Iris pigment epithelial cell (primary cell): Measurements from ENCODE around the gene RGCC.
"Not testable (repeated sequence)": the region's sequence is repeated elsewhere in the genome, so short reads cannot be mapped to it uniquely, and the experiment has no call there.

ENCODE experiments used
- DNase-seq: peaks from one replicate; pipeline ENCODE4 v3.0.0-alpha.2; 2011; ENCODE audit warnings: low read depth

RGCC gene

DNA sequence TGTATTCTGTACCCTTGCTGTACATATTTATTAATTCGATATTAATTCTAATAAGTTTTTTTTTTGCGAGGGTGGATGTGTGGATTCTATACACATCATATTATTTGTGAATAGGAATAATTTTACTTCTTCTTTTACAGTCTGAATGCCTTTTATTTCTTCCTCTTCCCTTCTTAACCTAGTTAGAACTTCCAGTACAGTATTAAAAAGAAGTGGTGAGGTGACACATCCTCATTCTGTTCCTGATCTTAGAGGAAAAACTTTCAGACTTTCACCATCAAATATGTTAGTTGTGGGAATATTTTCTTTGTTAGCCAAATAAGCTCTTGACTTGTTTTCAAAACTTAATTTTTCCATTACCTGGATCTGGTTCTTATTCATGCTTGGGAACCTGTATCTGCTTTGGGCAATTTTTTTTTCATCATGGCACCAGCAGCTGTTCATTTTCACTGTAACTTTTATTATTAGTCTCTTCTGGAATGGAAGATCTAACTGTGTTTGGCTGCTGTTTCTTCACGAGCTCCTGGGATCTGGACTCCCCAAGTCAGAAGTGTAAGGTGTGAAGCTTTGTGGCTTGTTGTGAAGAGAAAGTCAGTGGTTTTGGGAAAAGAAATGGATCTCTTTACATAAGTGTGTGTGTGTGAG, 33.1 kb downstream of the RGCC start:
- DNase-seq: no peak

DNA sequence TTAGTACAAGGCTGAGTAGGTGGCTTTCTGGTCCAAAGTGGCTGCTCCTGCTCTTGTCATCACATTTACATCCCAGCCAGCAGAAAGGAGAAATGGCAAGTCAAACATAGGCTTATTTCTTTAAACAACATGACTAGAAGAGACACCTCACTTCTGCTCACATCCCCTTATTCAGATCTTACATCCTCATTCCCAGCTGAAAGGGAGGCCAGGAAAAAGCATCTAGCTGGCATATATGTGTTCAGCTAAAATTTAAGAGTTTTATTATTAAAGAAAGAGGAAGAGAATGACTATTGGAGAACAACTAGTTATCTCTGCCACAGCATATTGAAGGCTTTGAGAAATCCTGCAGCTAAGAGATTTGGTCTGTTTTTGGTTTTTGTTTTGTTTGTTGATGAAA, 34.1 kb downstream of the RGCC start:
- no peak for DNase-seq

DNA sequence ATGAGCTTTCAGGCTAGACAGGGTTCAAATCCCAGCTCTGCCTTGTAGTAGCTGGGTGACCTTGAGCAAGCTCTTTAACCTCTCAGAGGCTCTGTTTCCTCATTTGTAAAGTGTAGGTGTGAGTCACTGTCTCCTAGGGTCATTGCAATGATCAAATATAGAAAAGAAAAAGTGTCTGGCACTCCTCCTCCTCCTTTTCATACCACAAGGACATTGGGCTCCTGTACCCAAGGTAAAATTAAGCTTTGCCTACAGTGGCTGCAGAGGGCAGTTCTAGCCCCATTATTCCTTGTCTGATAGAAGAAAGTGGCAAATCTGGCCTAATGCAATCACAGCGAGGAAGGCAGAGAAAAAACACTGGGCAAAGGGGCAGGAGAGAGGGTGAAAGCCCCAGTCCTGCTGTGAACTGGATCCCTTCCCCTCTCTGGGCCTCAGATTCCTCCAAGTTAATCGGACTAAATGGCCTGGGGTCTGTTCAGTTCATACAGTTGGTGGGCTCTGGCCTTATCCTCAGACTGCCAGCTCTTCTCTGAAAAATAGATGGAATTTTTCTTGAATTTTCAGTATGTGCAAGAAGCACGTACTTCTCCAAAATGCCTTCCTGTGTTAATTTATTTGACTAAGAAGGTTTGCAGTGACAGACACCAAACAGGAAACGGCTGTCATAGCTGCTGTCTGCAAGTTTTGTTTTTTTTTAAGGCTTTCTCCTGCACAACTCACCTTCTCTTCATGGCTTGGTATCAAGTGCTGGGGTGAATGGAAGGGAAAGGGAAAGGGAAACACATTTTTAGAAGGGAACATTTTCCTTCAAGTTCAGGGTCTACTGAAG, 35.3 kb downstream of the RGCC start:
- no peak for DNase-seq

DNA sequence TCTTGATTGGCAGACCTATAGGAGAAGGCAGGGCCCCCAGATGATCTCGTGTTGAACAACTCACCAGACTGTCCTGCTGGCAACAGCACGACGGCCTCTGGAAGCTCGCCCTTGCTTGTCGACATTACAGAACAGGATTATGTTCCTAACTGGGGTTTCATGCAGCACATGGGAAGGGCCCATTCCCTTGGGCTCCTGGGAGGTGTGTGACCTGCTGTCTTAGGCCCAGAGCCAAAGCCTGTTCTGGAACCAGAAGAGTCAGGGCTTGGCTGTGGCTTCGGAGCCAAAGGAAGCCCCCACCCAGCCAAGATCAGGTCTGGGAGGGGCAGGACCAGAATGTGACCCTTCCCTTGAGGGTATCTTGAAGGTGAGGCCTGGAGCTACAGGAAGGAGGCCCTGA, 36.9 kb downstream of the RGCC start:
- no peak for DNase-seq

DNA sequence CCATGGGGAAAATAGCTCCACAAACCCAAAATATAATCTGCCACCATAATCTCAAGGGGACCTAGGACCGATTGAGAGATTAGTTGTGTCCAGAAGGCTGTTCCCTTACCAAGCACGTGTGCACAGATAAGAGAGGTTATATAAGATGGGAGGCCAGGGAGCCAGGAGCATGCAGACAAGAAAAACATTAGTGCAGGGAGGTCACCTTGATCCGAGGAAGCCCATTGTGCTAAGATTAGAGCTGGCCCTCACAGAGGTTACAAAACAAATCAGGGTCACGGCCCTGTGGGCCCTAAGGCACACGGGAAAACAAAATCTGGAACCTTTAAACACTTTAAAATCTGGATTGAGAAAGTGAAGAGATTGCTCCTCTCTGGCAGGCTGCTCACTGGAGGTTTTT, 37.7 kb downstream of the RGCC start:
- no peak for DNase-seq

DNA sequence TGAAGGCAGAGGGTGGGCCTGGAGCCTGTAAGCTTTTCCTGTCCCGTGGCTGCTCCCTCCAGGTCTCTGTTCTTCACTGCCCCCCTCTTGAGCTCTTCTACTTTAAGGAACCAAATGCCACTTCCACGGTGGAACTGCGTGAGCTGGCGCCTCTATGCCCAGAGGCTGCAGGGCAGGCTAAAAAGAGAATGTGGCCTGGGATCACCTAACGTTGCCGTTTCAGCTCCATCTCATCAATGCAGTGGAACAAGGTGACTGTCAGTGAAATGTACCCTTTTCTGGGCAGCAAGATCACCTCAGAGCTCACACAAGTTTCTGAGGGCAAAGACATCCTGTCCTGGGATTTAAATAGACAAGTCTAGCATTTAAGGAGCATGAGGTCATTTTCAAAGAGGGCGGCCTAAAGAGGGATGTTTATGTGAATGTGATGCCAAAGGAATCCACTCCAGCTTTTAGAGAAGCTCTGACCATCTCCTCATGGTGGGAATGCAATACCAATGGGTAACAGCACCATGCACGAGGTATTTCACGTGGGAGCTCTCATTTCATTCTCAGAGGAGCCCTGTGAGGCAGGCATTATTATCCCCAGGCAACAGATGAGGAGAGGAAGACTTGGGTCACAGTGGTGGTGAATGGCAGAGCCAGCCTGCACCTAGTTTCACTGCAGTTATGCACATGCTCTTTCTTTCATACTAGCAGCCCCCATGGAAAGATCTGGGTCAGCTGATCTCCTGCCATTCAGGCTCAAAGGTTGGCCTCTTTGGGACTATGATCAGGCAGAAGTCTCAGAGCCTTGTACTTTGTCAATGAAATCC, 39.3 kb downstream of the RGCC start:
- peak; percentile 87 for DNase-seq

DNA sequence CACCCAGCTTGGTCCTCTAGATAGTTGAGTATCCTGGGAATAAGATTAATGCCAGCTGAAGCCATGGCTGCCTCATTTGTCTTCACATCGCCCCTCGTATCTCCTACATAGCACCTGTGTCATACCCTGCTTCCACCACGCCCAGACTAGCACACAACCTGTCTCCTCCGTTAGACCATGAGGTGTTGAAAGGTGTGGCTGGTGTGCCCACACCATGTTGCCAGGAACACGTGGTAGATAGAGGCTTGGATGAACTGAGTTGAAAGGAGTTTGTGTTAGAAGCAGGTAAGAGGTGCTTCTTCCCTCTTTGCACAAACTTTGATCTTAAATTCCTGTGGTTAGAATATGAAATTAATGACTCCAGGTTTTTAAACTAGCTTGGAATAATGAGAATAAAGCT, 40.1 kb downstream of the RGCC start:
- no peak for DNase-seq

DNA sequence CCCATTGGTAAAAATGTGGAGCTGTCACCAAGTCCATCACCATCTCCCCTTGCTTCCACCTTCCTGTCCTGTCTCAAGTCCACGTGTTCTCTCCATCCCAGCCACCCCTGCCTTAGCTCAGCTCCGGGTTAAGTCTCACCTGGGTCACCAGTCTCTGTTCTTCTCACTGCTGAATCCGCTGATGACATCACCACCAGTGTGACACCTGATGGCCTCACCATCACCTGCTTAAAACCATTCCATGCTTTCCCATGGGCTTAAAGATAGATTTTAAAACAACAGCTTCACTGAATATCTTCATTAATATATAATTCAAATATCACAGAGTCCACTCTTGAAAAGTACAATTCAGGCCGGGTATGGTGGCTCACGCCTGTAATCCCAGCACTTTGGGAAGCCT, 42.1 kb downstream of the RGCC start:
- DNase-seq: no peak

DNA sequence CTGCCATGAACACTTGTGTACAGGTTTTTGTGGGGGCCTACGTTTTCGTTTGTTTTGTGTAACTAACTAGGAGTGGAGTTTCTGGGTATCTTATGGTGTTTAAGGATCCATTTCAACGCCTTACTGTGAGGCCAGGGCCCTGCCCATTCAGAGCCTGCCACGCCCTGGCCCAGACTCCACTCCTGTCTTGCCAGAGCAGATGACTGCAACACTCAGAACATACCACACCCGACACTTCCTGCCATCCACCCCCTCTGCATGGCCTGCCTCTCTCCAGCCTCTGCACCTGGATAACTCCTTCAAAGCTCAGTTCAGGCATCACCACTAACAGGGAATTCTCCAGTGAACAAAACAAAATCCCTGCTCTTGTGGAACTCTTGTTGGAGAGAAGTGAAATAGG, 43.2 kb downstream of the RGCC start:
- peak; percentile 15 for DNase-seq

DNA sequence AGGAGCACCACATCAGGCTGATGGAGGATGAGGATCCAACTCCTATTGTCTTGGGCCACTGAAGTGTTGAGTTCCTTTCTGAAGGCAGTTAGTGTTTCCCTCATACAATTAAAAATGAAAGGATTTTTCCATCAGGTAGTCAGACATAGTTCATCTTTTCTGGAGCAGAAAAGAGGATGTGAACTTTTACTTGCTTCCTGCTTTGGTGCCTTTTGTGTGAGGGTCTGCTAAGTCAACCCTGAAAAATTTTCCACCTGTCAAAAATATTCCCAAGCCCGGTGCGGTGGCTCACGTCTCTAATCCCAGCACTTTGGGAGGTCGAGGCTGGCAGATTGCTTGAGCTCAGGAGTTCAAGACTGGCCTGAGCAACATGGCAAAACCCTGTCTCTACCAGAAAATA, 43.9 kb downstream of the RGCC start:
- no peak for DNase-seq

DNA sequence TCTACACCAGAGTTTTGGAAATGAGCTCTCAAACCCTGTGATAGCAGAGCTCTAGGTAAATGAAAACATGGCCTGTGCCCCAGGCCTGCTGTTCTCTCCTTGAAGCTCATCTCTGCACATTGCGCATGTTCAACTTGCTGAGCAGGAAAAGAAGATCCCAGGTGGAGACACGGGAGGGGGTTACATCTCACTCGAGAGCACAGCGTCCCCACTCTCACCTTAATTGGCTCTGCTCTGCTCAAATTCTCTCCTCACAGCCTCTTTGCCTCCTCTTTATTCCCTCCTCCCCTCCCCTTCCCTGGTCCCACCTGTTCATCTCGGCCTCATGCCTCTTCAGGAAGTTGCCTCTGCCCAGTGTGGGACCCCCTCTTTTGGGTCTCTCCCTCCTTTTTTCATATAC, 44.7 kb downstream of the RGCC start:
- DNase-seq: no peak

DNA sequence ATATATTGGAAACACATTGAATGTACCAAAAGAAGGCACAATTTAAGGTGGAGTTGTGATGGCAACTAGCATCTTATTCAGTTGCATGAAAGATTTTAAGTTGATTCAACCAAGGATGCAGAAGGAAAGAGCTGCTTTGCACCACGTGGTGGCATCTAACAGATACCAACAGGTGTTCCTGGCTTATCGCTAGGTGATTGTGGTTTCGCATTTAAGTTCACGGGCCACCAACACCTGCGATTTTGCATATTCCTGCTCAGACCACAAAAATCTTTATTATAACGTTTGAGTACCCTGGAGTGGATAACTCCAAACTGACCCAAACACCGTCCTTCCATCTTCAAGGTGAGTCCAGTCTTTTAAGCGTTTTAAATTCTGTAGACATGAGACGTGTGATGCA, 45.3 kb downstream of the RGCC start:
- DNase-seq: no peak

DNA sequence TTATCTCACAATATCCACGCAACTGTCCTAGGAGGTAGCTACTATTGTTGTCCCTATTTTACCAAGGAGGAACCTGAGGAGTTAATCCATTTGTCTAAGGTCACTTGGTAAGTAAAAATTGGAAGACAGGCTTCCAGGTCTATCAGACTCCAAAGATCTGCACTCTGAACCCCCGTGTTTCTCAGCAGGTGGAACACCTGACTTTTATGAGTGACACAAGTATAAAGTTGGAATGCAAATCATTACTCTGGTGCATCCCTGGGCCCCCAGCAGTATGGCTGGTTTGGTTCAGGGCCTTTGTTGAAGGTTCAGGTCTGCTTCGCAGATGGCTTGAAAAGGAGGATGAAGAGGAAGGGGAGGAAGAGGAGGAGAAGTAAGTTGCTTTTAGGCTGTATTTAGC, 46.0 kb downstream of the RGCC start:
- no peak for DNase-seq

DNA sequence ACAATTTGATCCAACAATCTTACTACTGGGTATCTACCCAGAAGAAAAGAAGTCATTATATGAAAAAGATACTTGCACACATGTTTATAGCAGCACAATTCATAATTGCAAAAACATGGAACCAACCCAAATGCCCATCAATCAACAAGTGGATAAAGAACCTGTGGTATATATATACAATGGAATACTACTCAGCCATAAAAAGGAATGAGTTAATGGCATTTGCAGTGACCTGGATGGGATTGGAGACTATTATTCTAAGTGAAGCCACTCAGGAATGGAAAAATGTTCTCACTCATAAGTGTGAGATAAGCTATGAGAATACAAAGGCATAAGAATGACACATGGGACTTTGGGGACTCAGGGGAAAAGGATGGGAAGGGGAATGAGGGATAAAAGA, 47.3 kb downstream of the RGCC start:
- not testable (repeated sequence) for DNase-seq

DNA sequence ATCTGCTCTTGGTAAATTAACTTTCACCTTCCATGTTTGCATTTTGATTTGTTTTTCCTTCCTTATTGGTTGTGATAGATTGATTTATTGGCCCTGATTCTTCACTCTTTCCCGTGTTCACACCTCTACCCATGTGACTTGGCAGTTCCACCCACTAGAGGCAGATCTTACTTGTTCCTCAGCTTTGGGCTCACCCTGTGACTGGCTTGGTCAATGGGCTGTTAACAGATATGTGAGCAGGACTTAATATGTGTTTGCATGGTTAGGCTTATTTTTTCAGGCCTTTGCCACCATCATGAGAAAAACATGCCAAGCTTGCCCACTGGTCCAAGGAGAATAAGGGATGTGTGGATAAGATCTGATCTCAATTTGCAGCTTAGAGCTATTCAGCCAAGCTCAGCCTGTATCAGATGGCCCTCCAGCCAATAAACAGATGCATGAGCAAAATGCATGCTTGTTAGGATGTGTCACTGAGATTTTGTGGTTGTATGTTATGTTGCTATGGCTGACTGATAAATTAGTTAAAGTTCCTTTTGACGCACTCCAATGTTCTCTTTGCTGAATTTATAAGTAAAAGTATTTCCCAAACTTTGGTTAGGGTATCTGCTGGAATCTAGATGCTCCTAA, 48.0 kb downstream of the RGCC start:
- peak; percentile 95 for DNase-seq

DNA sequence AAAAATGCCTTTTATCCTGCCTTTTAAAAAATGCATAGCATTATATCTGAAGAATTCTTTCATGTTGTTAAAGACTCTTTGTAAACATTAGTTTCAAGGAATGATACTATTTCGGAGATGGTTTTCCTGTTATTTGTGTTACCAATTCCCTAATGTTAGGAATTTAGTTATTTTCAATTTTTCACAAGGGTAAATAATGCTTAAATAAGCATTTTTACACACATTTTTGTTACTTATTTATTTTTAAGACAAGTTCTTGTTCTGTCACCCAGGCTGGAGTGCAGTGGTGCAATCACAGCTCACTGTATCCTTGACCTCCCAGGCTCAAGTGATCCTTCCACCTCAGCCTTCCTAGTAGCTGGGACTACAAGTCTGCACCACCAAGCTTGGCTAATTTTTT, 49.0 kb downstream of the RGCC start:
- no peak for DNase-seq

DNA sequence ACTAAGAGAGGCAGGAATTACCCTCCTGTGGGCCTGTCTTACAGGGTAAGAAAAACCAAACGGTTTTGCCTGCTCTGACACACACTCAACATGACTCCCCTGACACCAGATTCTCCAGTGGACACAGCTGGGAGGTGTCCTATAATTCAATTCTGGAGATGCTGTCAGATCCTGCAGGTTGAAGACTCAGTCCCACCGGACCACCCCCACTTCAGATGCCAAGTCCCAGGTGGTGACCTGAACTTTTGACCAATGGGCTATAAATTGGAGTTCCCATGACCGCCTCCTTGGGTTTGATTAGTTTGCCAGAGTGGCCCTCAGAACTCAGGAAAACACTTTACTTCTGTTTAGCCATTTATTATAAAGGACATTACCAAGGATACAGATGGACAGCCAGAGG, 52.6 kb downstream of the RGCC start:
- no peak for DNase-seq

DNA sequence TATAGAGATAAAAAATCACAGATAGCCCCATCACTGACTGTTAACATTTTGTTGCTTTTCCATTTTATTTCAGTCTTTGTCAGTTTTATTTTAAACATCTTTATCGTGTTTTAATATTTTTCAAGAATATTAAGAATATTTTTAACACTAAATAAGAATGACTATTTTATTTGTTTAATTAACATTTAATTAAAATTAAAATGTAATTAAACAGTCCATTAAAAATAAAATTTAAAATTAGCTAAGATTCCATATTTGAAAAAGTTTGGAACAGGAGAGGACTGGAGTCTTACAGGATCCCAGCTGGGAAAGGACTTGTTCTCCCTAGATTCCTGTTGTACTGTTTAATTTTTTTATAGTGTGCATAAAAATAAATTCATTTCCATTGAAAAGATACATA, 54.5 kb downstream of the RGCC start:
- no peak for DNase-seq

DNA sequence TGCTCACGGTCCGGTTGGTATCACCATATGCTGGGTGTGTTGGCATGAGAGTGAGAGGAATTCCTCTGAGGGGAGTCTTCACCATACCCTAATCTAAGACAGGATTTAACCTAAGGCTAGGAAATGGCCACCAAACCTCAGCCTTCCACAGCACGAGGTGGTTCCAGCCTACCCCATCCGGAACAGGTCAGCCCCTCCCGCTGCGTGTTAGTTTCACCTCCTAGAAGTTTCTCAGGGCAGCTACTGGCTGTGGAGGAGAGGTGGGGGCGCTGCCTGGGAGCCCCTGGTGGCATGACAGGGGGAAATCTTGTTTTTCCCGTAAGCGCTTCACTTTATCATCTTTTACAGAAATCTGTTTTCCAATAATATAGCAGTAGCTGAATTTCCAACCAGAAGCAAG, 55.1 kb downstream of the RGCC start:
- DNase-seq: no peak

DNA sequence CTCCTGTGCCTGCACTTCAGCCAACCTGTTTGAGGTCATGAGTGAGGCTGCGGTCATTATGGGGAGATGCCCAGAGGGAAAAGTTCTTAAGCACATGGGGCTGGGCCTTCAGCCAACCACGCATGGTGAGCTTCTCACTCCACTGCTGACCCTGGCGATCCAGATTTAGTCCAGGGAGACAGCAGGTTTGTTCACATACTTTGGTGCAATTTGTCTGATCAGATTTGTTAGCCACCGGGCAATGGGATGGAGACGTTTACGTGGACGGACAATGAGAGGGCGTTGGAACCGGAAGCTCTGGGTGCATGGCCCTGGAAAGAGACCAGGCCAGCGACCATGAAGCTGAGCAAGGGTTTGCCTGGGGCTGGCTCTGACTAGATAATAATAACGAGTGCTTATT, 56.2 kb downstream of the RGCC start:
- no peak for DNase-seq

DNA sequence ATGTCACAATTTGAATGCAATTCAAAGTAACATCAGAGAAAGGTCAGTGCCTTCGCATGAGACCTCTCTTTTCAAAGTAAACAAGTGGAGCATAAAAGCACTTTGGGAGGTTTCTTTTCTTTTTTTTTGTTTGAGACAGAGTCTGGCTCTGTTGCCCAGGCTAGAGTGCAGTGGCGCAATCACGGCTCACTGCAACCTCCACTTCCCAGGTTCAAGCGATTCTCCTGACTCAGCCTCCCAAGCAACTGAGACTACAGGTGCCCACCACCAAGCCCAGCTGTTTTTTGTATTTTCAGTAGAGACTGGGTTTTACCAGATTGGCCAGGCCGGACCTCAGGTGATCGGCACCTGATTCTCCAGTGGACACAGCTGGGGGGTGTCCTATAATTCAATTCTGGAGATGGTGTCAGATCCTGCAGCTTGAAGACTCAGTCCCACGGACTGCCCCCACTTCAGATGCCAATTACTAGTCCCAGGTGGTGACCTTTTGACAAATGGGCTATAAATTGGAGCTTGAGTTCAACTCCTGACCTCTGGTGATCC, 57.6 kb downstream of the RGCC start:
- DNase-seq: no peak

DNA sequence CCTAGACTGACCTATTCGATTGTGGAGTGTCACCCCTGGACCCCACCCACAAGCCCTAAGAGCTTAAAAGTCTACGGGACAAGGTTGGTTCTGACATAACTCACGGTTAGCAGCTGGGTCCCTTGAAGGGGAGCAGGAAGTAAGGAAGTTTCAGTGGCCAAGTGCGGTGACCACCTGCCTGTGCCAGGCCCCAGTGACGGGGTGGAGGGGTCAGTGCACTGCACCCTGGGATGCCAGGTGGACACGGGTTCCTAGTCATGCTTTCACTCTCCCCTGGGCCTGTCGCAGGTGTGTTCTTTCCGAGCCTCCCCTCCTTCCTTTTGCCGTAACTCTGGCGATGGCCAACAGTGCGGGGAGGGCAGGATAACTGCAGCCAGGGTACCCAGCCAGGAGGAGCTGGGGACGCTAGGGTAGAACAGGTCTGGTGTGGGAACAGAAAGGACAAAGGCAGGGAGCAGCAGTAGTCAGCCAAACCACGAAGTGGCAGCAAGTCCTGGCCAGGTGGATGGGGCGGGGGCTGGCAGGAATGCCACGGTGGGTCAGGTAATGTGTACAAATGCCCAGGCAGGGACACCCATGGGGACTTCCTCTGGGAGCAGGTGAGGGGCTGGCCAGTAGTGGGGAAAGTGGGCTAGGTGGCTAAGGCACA, 58.3 kb downstream of the RGCC start:
- no peak for DNase-seq
